Measurements from ENCODE around the gene GALNT8. TPM values are rescaled to one million over a fixed set of nuclear protein-coding genes. Genes with fewer than 3 reads are reported as not detected.
"Not testable (repeated sequence)": the region's sequence is repeated elsewhere in the genome, so short reads cannot be mapped to it uniquely, and the experiment has no call there.

Gene GALNT8
- total RNA-seq, 1 donor from 2014 or later, result 0.40 TPM

DNA sequence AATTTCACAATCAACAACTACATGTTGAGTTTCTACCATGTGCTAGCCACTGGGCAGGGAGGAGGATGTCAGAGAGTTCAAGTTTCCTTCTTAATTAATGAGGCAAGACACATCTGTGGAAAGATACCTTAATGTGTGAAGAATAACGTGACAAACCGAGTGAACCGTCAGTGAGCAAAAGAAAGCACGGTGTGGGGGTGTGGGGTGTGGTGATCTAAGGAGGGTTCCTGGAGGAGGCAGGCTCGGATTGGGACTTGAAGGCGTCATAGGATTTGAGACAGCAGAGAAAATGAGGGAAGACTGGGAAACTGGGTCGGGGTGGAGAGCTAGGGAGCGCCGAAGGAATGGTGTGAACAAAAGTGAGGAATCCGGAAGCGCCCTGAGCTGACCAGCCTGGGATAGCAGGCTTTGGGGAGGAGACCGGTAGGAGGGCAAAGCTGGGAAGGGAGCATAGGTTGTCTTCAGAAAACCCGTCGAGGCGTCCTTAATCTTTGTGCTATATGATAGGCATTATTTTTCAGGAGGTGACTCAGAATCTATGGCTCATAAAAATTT is 22.3 kb downstream of the GALNT8 start:
- no peak for DNase-seq (ENCODE audit: low read depth, low spot score)

DNA sequence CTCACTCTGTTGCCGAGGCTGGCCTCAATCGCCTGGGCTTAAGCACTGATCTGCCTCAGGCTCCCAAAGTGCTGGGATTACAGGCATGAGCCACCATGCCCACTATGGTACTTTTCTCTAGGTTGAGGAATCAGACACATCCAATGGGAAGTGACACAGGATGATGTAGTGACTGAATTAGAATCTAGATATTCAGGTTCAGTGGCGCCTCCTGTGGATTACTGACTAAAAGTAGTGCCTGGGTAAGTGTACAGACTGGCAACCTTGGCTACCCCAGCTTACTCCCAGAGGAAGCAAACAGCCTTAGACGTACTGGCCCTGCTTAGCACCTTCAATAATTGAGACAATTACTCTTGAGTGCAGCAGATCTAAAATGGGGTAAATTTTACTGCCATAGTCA is 22.8 kb downstream of the GALNT8 start:
- DNase-seq (ENCODE audit: low read depth, low spot score), result no peak

DNA sequence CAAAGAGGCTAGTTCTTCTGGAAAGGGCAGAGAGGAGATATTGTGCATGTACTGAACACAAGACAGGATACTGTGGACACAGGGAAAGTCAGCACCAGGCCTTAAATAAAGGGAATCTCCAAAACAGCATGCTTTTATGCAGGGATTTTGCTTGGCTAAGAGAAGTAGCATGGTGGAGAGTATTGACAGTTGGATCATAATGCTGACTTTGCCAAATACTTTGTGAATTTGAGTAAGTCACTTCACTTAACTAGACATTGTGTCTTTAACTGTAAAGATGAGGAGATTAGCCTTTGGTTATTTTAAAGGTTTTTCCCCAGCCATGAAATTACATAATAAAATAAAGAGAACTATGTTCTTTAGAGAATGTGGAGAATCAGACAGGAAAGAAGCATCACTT is 24.5 kb downstream of the GALNT8 start:
- no peak for DNase-seq (ENCODE audit: low read depth, low spot score)

DNA sequence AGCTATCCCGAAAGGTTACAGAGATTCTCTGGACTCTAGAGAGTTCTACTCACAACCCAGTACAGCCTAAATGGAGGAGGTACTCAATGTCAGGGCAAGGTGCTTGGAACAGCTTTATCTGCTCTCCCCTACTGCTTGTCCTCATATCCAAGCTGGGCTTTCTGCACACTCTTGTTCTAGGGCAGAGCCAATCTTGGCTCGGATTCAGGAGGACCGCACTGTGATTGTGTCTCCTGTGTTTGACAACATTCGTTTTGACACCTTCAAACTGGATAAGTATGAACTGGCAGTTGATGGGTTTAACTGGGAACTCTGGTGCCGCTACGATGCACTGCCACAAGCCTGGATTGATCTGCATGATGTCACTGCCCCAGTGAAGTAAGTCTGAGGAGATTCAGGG is 25.0 kb downstream of the GALNT8 start:
- no peak for DNase-seq (ENCODE audit: low read depth, low spot score)

DNA sequence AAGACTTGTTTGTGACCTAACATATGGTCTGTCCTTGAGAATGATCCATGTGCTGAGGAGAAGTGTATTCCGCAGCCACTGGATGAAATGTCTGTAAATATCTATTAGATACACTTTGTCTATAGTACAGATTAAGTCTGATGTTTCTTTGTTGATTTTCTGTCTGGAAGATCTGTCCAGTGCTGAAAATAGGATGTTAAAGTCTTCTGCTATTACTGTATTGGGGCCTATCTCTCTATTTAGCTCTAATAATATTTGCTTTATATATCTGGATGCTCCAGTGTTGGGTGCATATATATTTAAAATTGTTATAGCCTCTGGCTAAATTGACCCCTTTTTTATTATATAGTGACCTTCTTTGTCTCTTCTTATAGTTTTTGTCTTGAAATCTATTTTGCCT is 31.5 kb downstream of the GALNT8 start:
- not testable (repeated sequence) for DNase-seq (ENCODE audit: low read depth, low spot score)

DNA sequence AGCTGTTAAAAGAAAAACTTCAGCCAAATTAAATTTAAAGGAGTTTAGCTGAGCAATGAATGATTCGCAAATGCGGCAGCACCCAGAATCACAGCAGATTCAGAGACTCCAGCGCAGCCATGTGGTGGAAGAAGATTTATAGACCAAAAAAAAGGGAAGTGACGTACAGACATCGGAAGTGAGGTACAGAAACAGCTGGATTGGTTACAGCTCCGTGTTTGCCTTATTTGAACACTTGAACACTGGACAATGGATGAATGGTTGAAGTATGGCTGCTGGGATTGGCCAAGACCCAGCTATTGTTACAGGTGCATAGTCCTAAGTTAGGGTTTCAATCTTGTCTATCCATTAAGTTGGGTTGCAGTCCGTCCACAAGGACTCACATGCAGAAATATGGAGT is 42.6 kb downstream of the GALNT8 start:
- DNase-seq (ENCODE audit: low read depth, low spot score), result no peak

DNA sequence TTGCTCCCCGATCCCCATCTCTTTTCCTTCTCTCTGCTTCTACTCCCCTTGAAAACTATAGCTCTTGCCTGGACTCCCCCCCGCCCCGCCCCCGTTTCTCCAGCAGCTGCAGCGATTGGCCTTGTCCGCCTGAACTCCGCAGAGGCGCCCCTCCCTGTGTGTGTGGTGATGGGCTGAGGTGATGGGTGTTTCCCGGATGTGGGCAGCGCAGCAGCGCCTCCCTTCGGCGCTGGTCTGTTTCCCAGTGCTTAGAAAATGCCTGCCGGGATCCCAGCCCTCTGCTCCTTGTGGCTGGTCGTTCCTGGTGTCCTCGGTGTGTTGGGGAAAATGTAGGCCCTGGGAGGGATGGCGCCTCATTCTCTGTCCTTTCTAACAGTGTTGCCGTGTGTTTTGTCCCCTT is 43.3 kb downstream of the GALNT8 start:
- DNase-seq (ENCODE audit: low read depth, low spot score), result no peak

DNA sequence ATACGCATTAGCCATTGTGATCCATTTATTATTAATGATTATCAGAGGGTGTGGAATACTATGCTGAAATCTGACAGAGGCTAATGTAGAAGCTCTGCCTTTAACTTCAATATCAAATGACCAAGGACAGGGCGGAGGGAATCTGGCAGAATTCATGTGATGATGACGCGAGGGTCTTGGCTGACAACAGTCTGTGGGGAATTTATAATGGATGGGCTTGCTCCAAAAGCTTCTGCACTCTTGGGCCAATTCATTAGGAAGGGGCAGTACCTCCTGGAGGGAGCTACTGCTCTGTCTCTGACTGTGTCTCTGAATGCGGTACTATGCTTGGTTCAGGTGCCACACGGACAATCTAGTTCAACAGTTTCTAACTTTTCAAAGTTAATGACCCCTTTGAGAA is 46.2 kb downstream of the GALNT8 start:
- DNase-seq (ENCODE audit: low read depth, low spot score), result no peak

DNA sequence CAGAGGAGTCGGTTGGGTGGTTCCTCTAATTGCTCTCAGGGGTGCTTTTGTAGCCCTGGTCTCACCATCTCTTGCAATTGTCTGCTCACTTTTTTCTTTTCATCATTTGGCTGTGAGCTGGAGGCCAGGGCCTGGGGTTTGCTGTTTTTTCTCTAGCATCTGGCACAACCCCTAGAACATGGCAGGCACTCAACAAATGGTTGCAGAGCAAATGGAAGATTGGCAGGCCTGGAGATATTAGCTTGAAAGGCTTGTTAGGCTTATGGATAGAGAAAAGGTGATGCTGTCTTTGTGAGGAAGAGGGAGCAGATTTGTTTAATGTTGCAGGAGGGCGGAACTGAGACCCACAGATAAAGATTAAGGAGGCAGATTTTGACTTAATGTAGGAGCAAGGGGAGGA is 47.0 kb downstream of the GALNT8 start:
- DNase-seq (ENCODE audit: low read depth, low spot score), result no peak

DNA sequence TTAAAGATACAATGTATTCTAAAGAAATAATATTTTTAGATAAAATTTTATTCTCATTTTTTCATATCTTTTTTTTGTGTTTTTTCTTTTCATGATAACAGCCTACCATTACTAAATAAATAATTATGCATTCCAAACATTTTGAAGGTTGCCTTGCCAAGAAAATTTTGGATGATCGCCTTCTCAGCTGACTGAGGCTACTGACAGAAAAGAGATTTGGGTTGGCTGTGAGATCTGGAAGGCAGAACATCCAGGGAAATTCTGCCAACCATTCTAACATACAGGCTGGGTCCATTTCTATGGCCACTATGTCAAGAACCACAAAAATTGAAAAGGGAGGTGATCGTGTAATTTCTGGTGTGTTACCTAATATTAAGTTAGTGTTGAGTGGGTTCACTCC is 48.1 kb downstream of the GALNT8 start:
- no peak for DNase-seq (ENCODE audit: low read depth, low spot score)

DNA sequence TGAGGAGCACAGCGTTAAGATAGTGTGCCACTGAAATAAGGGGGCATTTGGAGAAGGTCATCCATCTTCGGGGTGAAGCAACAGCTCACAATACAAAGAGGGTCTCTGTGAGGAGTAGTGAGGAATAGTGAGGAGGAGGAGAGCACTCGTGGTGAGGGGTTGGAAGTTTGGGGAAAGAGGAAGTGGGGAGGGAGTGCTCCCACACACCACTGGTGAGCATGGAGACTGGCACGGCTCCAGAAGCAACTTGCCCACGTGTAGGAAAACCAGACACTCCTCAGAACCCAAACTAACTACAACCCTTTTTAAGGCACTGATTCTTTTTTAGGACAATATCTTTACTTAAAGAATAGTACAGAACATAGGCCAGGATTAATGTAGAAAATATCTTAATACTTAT is 48.9 kb downstream of the GALNT8 start:
- no peak for DNase-seq (ENCODE audit: low read depth, low spot score)

DNA sequence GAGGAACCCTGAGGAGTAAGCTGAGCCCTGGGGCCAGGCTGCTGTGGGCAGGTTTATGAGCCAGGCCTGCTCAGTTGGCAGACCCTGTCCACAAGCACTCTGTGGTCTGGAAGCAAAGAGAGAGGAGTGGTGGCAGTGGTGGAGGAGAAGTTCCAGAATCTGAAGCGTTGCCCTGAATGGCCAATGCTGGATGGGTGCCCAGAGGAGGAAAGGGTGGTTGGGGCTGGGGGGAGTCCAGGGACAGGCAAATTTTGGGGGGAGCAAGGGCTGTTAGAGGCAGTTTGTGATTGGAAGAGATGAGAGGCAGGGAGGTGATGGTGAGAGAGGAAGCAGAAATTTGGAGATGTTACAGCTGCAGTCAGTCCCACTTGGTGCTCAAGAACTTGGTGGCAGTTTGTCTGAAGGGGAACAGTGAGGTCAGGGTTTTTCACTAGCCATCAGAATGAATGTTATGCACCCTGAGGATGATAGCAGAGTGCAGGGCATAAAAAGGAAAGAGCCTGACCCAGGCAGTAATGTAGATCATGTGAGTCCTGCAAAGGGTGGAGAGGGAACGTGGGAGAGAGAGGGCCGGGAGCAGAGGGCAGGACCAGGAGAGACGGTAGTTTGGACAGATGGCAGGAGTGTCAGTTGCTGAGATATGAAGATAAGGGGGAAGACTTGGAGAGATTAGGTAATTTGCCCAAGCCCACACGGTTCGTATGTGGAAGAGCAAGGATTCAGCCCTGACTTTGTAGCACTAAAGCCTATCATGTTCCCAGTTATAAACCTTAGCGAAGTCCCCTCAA is 51.2 kb downstream of the GALNT8 start:
- no peak for DNase-seq (ENCODE audit: low read depth, low spot score)

DNA sequence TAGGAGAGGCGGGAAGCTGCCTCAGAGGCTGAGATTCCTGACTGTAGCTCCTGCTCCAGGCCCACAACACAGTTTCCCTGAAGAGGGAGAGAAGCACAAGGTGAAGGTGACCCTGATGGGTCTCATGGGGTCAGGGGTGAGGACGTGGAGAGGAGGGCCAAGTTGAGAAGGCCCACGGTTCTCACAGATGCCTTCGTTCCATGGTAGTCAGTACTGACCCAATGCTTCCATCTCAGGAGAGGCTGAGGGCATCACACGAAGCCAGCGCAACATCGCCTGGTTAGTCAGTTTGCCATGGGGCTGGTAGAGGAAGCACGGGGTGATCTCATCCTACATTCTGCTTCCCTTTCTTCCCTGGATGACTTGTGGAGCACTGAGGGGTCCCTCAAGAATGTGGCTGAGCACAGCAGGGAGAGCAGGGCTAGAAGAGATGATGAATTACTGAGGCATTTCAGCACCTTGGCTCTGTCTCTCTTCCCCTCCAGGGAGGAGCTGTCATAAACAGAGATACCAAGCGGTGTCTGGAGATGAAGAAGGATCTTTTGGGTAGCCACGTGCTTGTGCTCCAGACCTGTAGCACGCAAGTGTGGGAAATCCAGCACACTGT is 51.9 kb downstream of the GALNT8 start:
- no peak for DNase-seq (ENCODE audit: low read depth, low spot score)

DNA sequence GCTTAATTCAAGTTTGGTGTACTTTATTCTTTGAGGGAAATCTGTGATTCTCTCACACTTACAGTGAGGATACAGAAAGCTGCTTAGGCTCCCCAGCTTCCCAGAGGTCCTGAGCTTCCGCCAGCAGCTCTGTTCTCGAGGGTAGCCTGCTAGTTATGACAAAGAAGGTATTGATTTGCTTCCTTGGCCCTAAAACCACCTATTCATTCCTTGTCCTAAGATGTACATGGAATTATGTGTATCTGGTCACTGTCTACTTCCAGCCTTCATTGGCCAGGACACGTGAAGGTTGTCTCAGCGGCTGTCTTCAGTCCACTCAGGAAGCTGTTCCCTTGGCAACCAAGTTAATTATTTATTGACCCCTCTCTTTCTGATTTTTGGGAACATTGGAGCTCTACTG is 55.7 kb downstream of the GALNT8 start:
- DNase-seq (ENCODE audit: low read depth, low spot score), result no peak

DNA sequence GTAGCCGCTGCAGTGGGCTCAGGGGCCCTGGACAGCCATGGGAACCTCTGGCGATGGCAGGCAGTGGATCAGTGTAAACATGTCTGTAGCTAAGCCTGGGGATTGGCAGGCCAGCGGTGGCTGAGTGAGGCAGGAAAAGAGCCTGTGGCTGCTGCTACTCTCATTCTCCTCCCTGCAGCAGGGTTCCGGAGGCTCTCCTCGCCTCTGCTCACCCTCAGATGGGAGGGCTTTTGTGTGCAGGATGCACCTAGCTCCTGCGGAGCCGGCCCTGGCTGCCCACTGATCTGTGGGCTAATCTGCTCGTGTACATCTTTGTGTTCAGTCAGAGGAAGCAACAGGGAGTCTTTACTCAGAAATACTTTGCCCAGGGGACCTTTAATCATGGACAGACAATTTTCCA is 59.5 kb downstream of the GALNT8 start:
- no peak for DNase-seq (ENCODE audit: low read depth, low spot score)

DNA sequence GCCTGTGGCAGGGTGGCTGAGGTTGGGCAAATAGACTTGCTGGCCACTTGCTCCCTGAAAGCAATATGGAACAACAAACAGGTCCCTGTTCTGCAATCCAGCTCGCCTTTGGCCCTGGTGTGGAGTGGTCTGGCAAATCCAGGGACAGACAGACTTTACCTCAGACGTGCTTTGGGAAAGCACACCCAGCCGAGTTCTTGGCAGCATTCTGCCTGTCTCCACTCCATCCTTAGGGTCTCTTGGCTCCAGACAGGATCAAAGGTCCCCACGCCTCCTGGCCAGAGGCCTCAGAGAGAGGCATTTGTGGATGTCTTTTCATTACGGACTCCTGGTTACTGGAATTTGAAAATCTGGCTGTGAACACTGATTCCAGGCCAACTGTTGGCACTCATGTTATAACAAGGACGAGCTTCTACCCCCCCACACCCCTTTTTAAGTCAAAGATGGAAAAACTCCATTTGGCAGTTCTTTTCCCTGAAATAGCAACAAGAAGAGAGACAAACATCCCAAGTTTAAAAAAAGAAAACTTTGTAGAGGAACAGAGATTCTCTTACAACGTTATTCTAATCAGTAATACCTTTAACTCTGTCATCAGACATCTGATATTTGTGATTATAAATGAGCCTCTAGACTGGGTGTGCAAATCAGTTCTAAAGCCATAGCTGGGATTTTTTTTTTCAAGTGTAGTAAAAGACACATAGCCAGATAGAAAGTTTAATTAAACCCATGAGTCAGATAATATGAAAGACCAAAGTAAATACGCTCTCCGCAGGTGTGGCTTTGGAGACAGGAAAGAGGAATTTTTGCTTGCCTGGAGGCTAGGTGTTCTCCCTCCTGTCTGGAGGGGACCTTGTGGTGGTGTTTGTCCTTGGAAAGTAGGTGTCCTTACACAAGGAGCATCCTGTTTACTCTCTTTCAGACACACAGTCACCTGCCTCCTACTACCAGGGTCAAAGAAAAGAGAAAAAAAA is 60.7 kb downstream of the GALNT8 start:
- DNase-seq (ENCODE audit: low read depth, low spot score), result no peak

DNA sequence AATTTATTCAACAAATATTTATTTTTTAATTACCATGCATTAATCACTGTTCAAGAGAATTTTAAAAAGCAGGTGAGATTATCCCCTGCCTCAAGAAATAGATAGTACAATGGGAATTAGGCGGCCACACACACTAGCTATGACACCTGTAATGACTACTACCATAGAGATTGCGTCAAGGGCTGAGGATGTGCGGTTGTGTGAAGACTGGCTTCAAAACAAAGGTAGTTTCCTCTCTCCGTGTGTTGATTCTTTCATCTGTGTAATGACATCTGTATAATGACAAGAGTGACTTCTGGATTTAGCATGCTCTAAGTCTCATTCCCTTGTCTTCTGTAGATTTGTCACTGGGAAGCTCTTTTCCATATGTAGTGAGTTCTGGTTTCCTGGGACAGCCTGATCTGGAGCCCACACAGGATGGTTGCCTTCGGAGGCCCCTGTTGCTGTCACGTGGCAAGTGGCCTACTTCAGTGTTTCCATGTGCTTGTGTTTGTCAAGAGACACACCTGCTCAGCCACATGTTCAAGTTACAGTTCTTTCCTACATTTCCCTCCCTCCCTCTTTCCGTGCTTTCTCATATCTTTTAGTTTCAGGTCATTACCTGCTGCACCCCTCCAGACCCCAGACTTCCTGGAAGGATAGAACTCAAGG is 64.3 kb downstream of the GALNT8 start:
- no peak for DNase-seq (ENCODE audit: low read depth, low spot score)

DNA sequence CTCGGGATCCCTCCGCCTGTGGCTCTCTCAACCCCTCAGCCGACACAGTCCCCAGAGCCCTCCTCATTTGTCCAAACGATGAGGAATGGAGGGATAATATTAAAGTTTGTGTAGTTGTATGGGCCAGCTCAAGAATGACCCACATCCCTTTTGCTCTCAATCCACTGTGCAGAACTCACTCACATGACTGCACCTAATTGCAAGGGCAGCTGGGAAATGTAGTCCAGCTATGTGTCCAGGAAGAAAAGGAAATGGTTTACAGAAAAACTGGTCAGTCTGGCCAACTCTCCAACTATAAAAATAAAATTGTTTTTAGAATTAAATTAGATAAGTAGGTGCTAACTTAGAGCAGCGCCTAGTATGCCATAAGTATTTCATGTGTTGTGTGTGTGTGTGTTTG is 66.6 kb downstream of the GALNT8 start:
- DNase-seq (ENCODE audit: low read depth, low spot score), result no peak

DNA sequence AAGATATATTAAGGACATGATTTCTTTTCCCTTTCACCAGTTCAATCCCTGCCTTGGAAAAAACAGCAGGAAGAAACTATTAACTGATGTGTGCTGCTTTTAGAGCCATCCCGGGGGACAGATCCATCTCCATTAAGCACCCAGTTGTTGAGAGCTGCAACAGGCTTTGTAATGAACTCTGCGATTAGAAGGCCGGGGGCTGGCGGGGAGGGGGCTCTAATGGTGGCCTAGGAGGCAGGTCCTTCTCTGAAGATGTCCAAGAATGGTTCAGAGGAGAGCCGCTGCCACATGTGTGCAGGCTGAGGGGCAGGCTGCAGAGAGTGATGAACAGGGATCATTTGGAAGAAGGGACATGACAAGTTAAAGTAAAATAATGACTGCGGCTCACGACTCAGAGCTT is 67.8 kb downstream of the GALNT8 start:
- DNase-seq (ENCODE audit: low read depth, low spot score), result no peak

DNA sequence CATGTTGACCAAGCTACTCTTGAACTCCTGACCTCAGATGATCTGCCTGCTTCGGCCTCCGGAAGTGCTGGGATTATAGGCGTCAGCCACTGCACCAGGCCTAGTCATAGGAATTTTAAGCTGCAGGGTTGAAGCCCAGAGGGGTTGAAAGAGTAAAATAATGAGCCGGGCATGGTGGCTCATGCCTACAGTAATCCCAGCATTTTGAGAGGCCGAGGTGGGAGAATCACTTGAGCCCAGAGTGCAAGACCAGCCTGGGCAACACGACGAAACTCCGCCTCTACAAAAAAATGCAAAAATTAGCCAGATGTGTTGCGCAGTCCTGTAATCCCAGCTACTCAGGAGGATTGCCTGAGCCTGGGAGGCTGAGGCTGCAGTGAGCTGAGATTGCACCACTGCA is 69.6 kb downstream of the GALNT8 start:
- DNase-seq (ENCODE audit: low read depth, low spot score), result no peak

DNA sequence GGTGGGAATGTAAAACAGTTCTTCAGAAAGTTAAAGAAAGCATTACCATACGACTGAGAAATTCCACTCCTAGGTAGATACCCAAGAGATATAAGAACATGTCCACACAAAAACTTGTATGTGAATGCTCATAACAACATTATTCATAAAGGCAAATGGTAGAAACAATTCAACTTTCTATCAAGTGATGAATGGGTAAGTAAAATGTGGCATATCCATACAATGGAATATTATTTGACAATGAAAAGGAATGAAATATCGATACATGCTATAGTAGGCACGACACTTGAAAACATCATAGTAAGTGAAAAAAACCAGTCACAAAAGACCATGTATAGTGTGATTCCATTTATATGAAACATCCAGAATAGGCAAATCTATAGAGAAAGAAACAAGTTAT is 71.3 kb downstream of the GALNT8 start:
- no peak for DNase-seq (ENCODE audit: low read depth, low spot score)
